BLaER1 treated with 17β-estradiol and CSF1 and Interleukin-3, amounts not matched to agents 10 nM and 100 nM (cell line): ENCODE measurements around the gene SHISA9.

Experiments
- H3K27ac ChIP-seq, 11 experiments: shearing (Covaris generic); formaldehyde crosslinking; 2 replicates each; pipeline ENCODE4 v1.8.1; 2022
- H3K27me3 ChIP-seq, 11 experiments: shearing (Covaris generic); formaldehyde crosslinking; 2 replicates each; pipeline ENCODE4 v1.8.1; 2022
- H3K36me3 ChIP-seq, 11 experiments: shearing (Covaris generic); formaldehyde crosslinking; 2 replicates each; pipeline ENCODE4 v1.8.1; 2022
- H3K4me1 ChIP-seq, 10 experiments: shearing (Covaris generic); formaldehyde crosslinking; 2 replicates each; pipeline ENCODE4 v1.8.1; 2022
- H3K4me2 ChIP-seq, 11 experiments: shearing (Covaris generic); formaldehyde crosslinking; 2 replicates each; pipeline ENCODE4 v1.8.1; 2022
- H3K4me3 ChIP-seq, 10 experiments: shearing (Covaris generic); formaldehyde crosslinking; 2 replicates each; pipeline ENCODE4 v1.8.1; 2022
- H3K9ac ChIP-seq, 11 experiments: shearing (Covaris generic); formaldehyde crosslinking; 2 replicates each; pipeline ENCODE4 v1.8.1; 2022
- H3K9me3 ChIP-seq, 11 experiments: shearing (Covaris generic); formaldehyde crosslinking; replicated peaks in 1 of 11; 2 replicates each; pipeline ENCODE4 v1.8.1; 2022
- H4K20me1 ChIP-seq, 11 experiments: shearing (Covaris generic); formaldehyde crosslinking; 2 replicates each; pipeline ENCODE4 v1.8.1; 2022
- Cebpa-rat ChIP-seq, 11 experiments: shearing (Covaris generic); IDR thresholded peaks; 2 replicates each; pipeline ENCODE4 v1.8.1; 2022

The SHISA9 gene

GRCh38 chr16:13269905-13270528 lies 368.6 kb downstream of the SHISA9 start:
- H3K36me3 ChIP-seq: no peaks in the 10 kb centered on the region
- H3K4me2 ChIP-seq: no peak overlapping the region
- no peaks in the 10 kb centered on the region for H4K20me1 ChIP-seq
- H3K27ac ChIP-seq: no peak overlapping the region
- no peak overlapping the region for H3K4me3 ChIP-seq
- H3K9ac ChIP-seq: no peak overlapping the region
- H3K9me3 ChIP-seq: no peaks in the 10 kb centered on the region
- no peaks in the 10 kb centered on the region for H3K4me1 ChIP-seq
- H3K27me3 ChIP-seq: no peaks in the 10 kb centered on the region
- no peak for TF ChIP-seq Cebpa-rat (IDR thresholded peaks at IDR 0.05)

GRCh38 chr16:13270602-13271001 lies 369.2 kb downstream of the SHISA9 start:
- no peaks in the 10 kb centered on the region for H3K4me1 ChIP-seq
- H3K9me3 ChIP-seq: no peaks in the 10 kb centered on the region
- H4K20me1 ChIP-seq: no peaks in the 10 kb centered on the region
- H3K27me3 ChIP-seq: no peaks in the 10 kb centered on the region
- H3K4me2 ChIP-seq: no peak overlapping the region
- no peak for TF ChIP-seq Cebpa-rat (IDR thresholded peaks at IDR 0.05)
- no peak overlapping the region for H3K4me3 ChIP-seq
- no peaks in the 10 kb centered on the region for H3K36me3 ChIP-seq
- H3K27ac ChIP-seq: no peak overlapping the region
- no peak overlapping the region for H3K9ac ChIP-seq

GRCh38 chr16:13289515-13289914 lies 388.1 kb downstream of the SHISA9 start:
- Histone ChIP-seq H3K4me3 (no peak overlapping the region), H4K20me1 (no peaks in the 10 kb centered on the region), H3K27me3 (no peaks in the 10 kb centered on the region), H3K9me3 (no peaks in the 10 kb centered on the region), H3K9ac (no peak overlapping the region), H3K4me1 (no peaks in the 10 kb centered on the region), H3K36me3 (no peaks in the 10 kb centered on the region), H3K27ac (no peak overlapping the region), H3K4me2 (no peak overlapping the region)
- no peak for TF ChIP-seq Cebpa-rat (IDR thresholded peaks at IDR 0.05)
